ENCODE data around the gene FSTL4.

Gene FSTL4

GRCh38 chr5:133372293-133372937, 239.9 kb downstream of the FSTL4 start:
- Mint-ChIP-seq H3K4me1 (no peaks in the 10 kb centered on the region), H3K4me3 (no peak overlapping the region), H3K9me3 (peaks cover 6% of the 10 kb centered on the region), H3K27ac (no peak overlapping the region), H3K36me3 (no peaks in the 10 kb centered on the region)
- DNase-seq (ENCODE audit: low spot score in 2 of 2) (no peak), ATAC-seq (no peak)

- no peak for ATAC-seq
- Mint-ChIP-seq H3K9me3 (no peaks in the 10 kb centered on the region), H3K4me1 (no peaks in the 10 kb centered on the region), H3K4me3 (no peak overlapping the region), H3K36me3 (no peaks in the 10 kb centered on the region), H3K27ac (no peak overlapping the region)
- no peak for DNase-seq (ENCODE audit: low spot score in 2 of 2)
These were observed 240.8 kb downstream of the FSTL4 start for GRCh38 chr5:133371371-133372155.

GRCh38 chr5:133370904-133371303, 241.4 kb downstream of the FSTL4 start:
- H3K4me1 Mint-ChIP-seq, result no peaks in the 10 kb centered on the region
- H3K36me3 Mint-ChIP-seq, result no peaks in the 10 kb centered on the region
- H3K4me3 Mint-ChIP-seq, result no peak overlapping the region
- no peaks in the 10 kb centered on the region for H3K9me3 Mint-ChIP-seq
- ATAC-seq, result no peak
- DNase-seq (ENCODE audit: low spot score in 2 of 2), result no peak
- no peak overlapping the region for H3K27ac Mint-ChIP-seq

- Mint-ChIP-seq H3K9me3 (no peaks in the 10 kb centered on the region), H3K4me1 (no peaks in the 10 kb centered on the region), H3K4me3 (no peak overlapping the region), H3K36me3 (no peaks in the 10 kb centered on the region), H3K27ac (no peak overlapping the region)
- DNase-seq (ENCODE audit: low spot score in 2 of 2), result no peak
- ATAC-seq, result no peak
These were observed 242.1 kb downstream of the FSTL4 start for GRCh38 chr5:133370036-133370831.

GRCh38 chr5:133368916-133369783, 243.2 kb downstream of the FSTL4 start:
- DNase-seq (ENCODE audit: low spot score in 2 of 2) (no peak), ATAC-seq (no peak)
- Mint-ChIP-seq H3K27ac (no peak overlapping the region), H3K36me3 (no peaks in the 10 kb centered on the region), H3K4me3 (no peak overlapping the region), H3K9me3 (no peaks in the 10 kb centered on the region), H3K4me1 (no peaks in the 10 kb centered on the region)

- H3K4me3 Mint-ChIP-seq, result no peak overlapping the region
- H3K9me3 Mint-ChIP-seq, result no peaks in the 10 kb centered on the region
- H3K4me1 Mint-ChIP-seq, result no peaks in the 10 kb centered on the region
- DNase-seq (ENCODE audit: low spot score in 2 of 2) (no peak), ATAC-seq (no peak)
- no peaks in the 10 kb centered on the region for H3K36me3 Mint-ChIP-seq
- H3K27ac Mint-ChIP-seq, result no peak overlapping the region
These were observed 244.4 kb downstream of the FSTL4 start for GRCh38 chr5:133367984-133368383.

GRCh38 chr5:133367071-133367786, 245.1 kb downstream of the FSTL4 start:
- no peak for DNase-seq (ENCODE audit: low spot score in 2 of 2)
- Mint-ChIP-seq H3K9me3 (no peaks in the 10 kb centered on the region), H3K4me3 (no peak overlapping the region), H3K27ac (no peak overlapping the region), H3K4me1 (no peaks in the 10 kb centered on the region), H3K36me3 (no peaks in the 10 kb centered on the region)
- no peak for ATAC-seq

GRCh38 chr5:133366438-133366837, 245.9 kb downstream of the FSTL4 start:
- Mint-ChIP-seq H3K4me3 (no peak overlapping the region), H3K4me1 (no peaks in the 10 kb centered on the region), H3K9me3 (no peaks in the 10 kb centered on the region), H3K27ac (no peak overlapping the region), H3K36me3 (no peaks in the 10 kb centered on the region)
- no peak for ATAC-seq
- DNase-seq (ENCODE audit: low spot score in 2 of 2), result no peak

- DNase-seq (ENCODE audit: low spot score in 2 of 2) (no peak), ATAC-seq (no peak)
- no peaks in the 10 kb centered on the region for H3K36me3 Mint-ChIP-seq
- no peaks in the 10 kb centered on the region for H3K4me1 Mint-ChIP-seq
- H3K9me3 Mint-ChIP-seq, result no peaks in the 10 kb centered on the region
- no peak overlapping the region for H3K27ac Mint-ChIP-seq
- no peak overlapping the region for H3K4me3 Mint-ChIP-seq
These were observed 246.6 kb downstream of the FSTL4 start for GRCh38 chr5:133365738-133366137.

GRCh38 chr5:133364936-133365707, 247.2 kb downstream of the FSTL4 start:
- no peaks in the 10 kb centered on the region for H3K4me1 Mint-ChIP-seq
- no peak overlapping the region for H3K27ac Mint-ChIP-seq
- DNase-seq (ENCODE audit: low spot score in 2 of 2) (no peak), ATAC-seq (no peak)
- H3K9me3 Mint-ChIP-seq, result no peaks in the 10 kb centered on the region
- no peaks in the 10 kb centered on the region for H3K36me3 Mint-ChIP-seq
- no peak overlapping the region for H3K4me3 Mint-ChIP-seq

GRCh38 chr5:133363807-133364587, 248.3 kb downstream of the FSTL4 start:
- Mint-ChIP-seq H3K4me1 (no peaks in the 10 kb centered on the region), H3K36me3 (no peaks in the 10 kb centered on the region), H3K4me3 (no peak overlapping the region), H3K9me3 (no peaks in the 10 kb centered on the region), H3K27ac (no peak overlapping the region)
- peak in 1 of 2 donors; percentile 41 for DNase-seq (ENCODE audit: low spot score in 2 of 2)
- ATAC-seq, result peak; percentile 16

- Mint-ChIP-seq H3K4me1 (no peaks in the 10 kb centered on the region), H3K4me3 (no peak overlapping the region), H3K9me3 (no peaks in the 10 kb centered on the region), H3K36me3 (no peaks in the 10 kb centered on the region), H3K27ac (no peak overlapping the region)
- DNase-seq (ENCODE audit: low spot score in 2 of 2), result no peak
- ATAC-seq, result no peak
These were observed 249.9 kb downstream of the FSTL4 start for GRCh38 chr5:133362438-133362837.

GRCh38 chr5:133361922-133362321, 250.4 kb downstream of the FSTL4 start:
- no peak overlapping the region for H3K27ac Mint-ChIP-seq
- H3K9me3 Mint-ChIP-seq, result no peaks in the 10 kb centered on the region
- H3K4me1 Mint-ChIP-seq, result no peaks in the 10 kb centered on the region
- H3K36me3 Mint-ChIP-seq, result no peaks in the 10 kb centered on the region
- H3K4me3 Mint-ChIP-seq, result no peak overlapping the region
- DNase-seq (ENCODE audit: low spot score in 2 of 2) (no peak), ATAC-seq (no peak)

All from stimulated activated effector memory CD8-positive, alpha-beta T cell treated with anti-CD3 and anti-CD28 coated beads, Interleukin-12 subunit alpha, Interleukin-12 subunit beta, amount 100 ng/mL, for 72 hours (primary cell).